IMR-90 (cell line): ENCODE results near the gene UBE2G1. TPM values are rescaled to one million over a fixed set of nuclear protein-coding genes. Genes with fewer than 3 reads are reported as not detected.

Experiments used
- ATAC-seq: fragments of 200-7000 bp; cut with Tn5 transposase; 2 replicates; pipeline ENCODE4 v1.9.1; 2020; ENCODE audit warnings: low read depth, mild to moderate bottlenecking, moderate library complexity
- BruUV-seq: library from RNA; stranded (reverse); fragments of 400-500 nt; replicated peaks from 2 replicates; lab custom pipeline; 2021; lab: Mats Ljungman, UMichigan
- CTCF ChIA-PET: fragments of 300-600 bp; formaldehyde crosslinking; extraction: SDS; loops from one replicate; lab custom pipeline; 2021; ENCODE audit warnings: antibody characterized with exemption; lab: Yijun Ruan, JAX
- POLR2A ChIA-PET: fragments of 300-600 bp; sonication (Branson Sonifier 250); formaldehyde crosslinking; loops from one replicate; lab custom pipeline; 2022; ENCODE audit warnings: antibody characterized with exemption; ENCODE audit not compliant: unreplicated experiment; lab: Charles Lee
- DNase-seq: peaks from one replicate; pipeline ENCODE4 v3.0.0; 2013
- H2AFZ ChIP-seq: replicated peaks from 2 replicates; pipeline ENCODE3; 2013; ENCODE audit warnings: low read length, mild to moderate bottlenecking; ENCODE audit not compliant: poor library complexity
- H2AK5ac ChIP-seq: 2 replicates; pipeline ENCODE4 v1.6.1; 2013; ENCODE audit warnings: low read depth, low read length, inconsistent platforms
- H2AK9ac ChIP-seq: replicated peaks from 2 replicates; pipeline ENCODE3; 2013; ENCODE audit warnings: mild to moderate bottlenecking, low read depth, low read length, moderate library complexity; ENCODE audit not compliant: poor library complexity
- H2BK120ac ChIP-seq: 2 replicates; pipeline ENCODE4 v1.6.1; 2013; ENCODE audit warnings: low read depth, low read length, inconsistent platforms
- H2BK15ac ChIP-seq: 3 replicates; pipeline ENCODE4 v1.6.1; 2013; ENCODE audit warnings: low read depth, low read length, inconsistent platforms
- H2BK20ac ChIP-seq: 2 replicates; pipeline ENCODE4 v1.6.1; 2013; ENCODE audit warnings: low read depth, mild to moderate bottlenecking, inconsistent platforms, low read length, moderate library complexity
- H2BK5ac ChIP-seq: 2 replicates; pipeline ENCODE4 v1.6.1; 2013; ENCODE audit warnings: mild to moderate bottlenecking, low read depth, low read length, inconsistent platforms; ENCODE audit not compliant: poor library complexity, severe bottlenecking
- H3K14ac ChIP-seq: replicated peaks from 2 replicates; pipeline ENCODE4 v1.6.1; 2013; ENCODE audit warnings: low read depth, low read length, inconsistent platforms
- H3K18ac ChIP-seq: 2 replicates; pipeline ENCODE4 v1.6.1; 2013; ENCODE audit warnings: low read depth, low read length, control low read depth
- H3K23ac ChIP-seq: 2 replicates; pipeline ENCODE4 v1.6.1; 2013; ENCODE audit warnings: low read depth, low read length, inconsistent platforms
- H3K27ac ChIP-seq: 2 replicates; pipeline ENCODE4 v1.5.1; 2013; ENCODE audit warnings: mild to moderate bottlenecking, control low read depth, low read length; ENCODE audit not compliant: insufficient read depth
- H3K27me3 ChIP-seq: 2 replicates; pipeline ENCODE4 v1.6.1; 2013; ENCODE audit warnings: low read length; ENCODE audit not compliant: control insufficient read depth, insufficient read depth
- H3K36me3 ChIP-seq: 2 replicates; pipeline ENCODE4 v1.6.1; 2013; ENCODE audit warnings: low read length, mixed read lengths; ENCODE audit not compliant: control insufficient read depth, insufficient read depth
- H3K4ac ChIP-seq: 2 replicates; pipeline ENCODE4 v1.6.1; 2013; ENCODE audit warnings: low read depth, low read length, inconsistent platforms
- H3K4me1 ChIP-seq: 2 replicates; pipeline ENCODE4 v1.6.1; 2013; ENCODE audit warnings: low read length, mixed read lengths; ENCODE audit not compliant: control insufficient read depth, insufficient read depth
- H3K4me2 ChIP-seq: 2 replicates; pipeline ENCODE4 v1.6.1; 2013; ENCODE audit warnings: low read depth, mild to moderate bottlenecking, control low read depth, low read length, moderate library complexity
- H3K4me3 ChIP-seq: 2 replicates; pipeline ENCODE4 v1.5.1; 2013; ENCODE audit warnings: low read depth, mild to moderate bottlenecking, control low read depth, low read length, moderate library complexity; ENCODE audit not compliant: insufficient read depth
- H3K56ac ChIP-seq: 2 replicates; pipeline ENCODE4 v1.6.1; 2013; ENCODE audit warnings: low read length, inconsistent platforms; ENCODE audit not compliant: insufficient read depth; ENCODE audit errors: extremely low read depth
- H3K79me1 ChIP-seq, 2 experiments: 2 replicates each; pipeline ENCODE4 v1.6.1; 2013; ENCODE audit warnings: low read length in 2 of 2, inconsistent platforms in 1 of 2, low read depth in 1 of 2
- H3K9ac ChIP-seq: 2 replicates; pipeline ENCODE4 v1.6.1; 2013; ENCODE audit warnings: low read depth, low read length, control low read depth
- H3K9me1 ChIP-seq: 2 replicates; pipeline ENCODE4 v1.6.1; 2013; ENCODE audit warnings: low read length, inconsistent platforms; ENCODE audit not compliant: insufficient read depth
- H3K9me3 ChIP-seq: 2 replicates; pipeline ENCODE4 v1.6.1; 2013; ENCODE audit warnings: low read length; ENCODE audit not compliant: control insufficient read depth, insufficient read depth
- H4K20me1 ChIP-seq: 2 replicates; pipeline ENCODE4 v1.6.1; 2013; ENCODE audit warnings: low read length, inconsistent platforms; ENCODE audit not compliant: insufficient read depth
- H4K5ac ChIP-seq: 2 replicates; pipeline ENCODE4 v1.6.1; 2013; ENCODE audit warnings: mild to moderate bottlenecking, low read depth, low read length, control low read depth
- H4K8ac ChIP-seq, 2 experiments: 2 replicates each; pipeline ENCODE4 v1.6.1; 2013; ENCODE audit warnings: low read depth in 2 of 2, low read length in 2 of 2, control low read depth in 1 of 2, inconsistent platforms in 1 of 2
- H4K91ac ChIP-seq: 2 replicates; pipeline ENCODE4 v1.6.1; 2013; ENCODE audit warnings: low read depth, low read length, inconsistent platforms; ENCODE audit not compliant: insufficient read depth
- BHLHE40 ChIP-seq: fragments of 150-350 bp; IDR thresholded peaks from 2 replicates; pipeline ENCODE4 v1.6.1; 2016; ENCODE audit warnings: mild to moderate bottlenecking, low read depth, low read length
- CEBPB ChIP-seq: IDR thresholded peaks from 2 replicates; pipeline ENCODE4 v1.6.1; 2012; ENCODE audit warnings: low read depth, low read length, improper control_type of control experiment
- CHD1 ChIP-seq: IDR thresholded peaks from 2 replicates; pipeline ENCODE4 v1.6.1; 2012; ENCODE audit warnings: low read depth, low read length, improper control_type of control experiment
- CTCF ChIP-seq: conservative IDR thresholded peaks from 2 replicates; pipeline ENCODE4 v1.5.1; 2012; ENCODE audit warnings: mild to moderate bottlenecking, low read depth, low read length, improper control_type of control experiment
- ELK1 ChIP-seq: fragments of 150-350 bp; IDR thresholded peaks from 2 replicates; pipeline ENCODE4 v1.6.1; 2016; ENCODE audit warnings: low read depth, mild to moderate bottlenecking, low read length, moderate library complexity, borderline replicate concordance
- FOS ChIP-seq: fragments of 150-350 bp; IDR thresholded peaks from 2 replicates; pipeline ENCODE4 v1.6.1; 2016; ENCODE audit warnings: low read depth, low read length
- MAFK ChIP-seq: IDR thresholded peaks from 2 replicates; pipeline ENCODE4 v1.6.1; 2012; ENCODE audit warnings: low read depth, low read length, improper control_type of control experiment
- MAZ ChIP-seq: IDR thresholded peaks from 2 replicates; pipeline ENCODE4 v1.6.1; 2012; ENCODE audit warnings: low read depth, mild to moderate bottlenecking, low read length, improper control_type of control experiment, moderate library complexity, borderline replicate concordance
- MXI1 ChIP-seq: IDR thresholded peaks from 2 replicates; pipeline ENCODE4 v1.6.1; 2012; ENCODE audit warnings: low read depth, mild to moderate bottlenecking, low read length, moderate library complexity, borderline replicate concordance
- NFE2L2 ChIP-seq: fragments of 150-350 bp; IDR thresholded peaks from 2 replicates; pipeline ENCODE4 v1.6.1; 2016; ENCODE audit warnings: low read depth, mild to moderate bottlenecking, low read length
- POLR2A ChIP-seq: IDR thresholded peaks from 2 replicates; pipeline ENCODE4 v1.6.1; 2012; ENCODE audit warnings: mild to moderate bottlenecking, low read depth, low read length
- RAD21 ChIP-seq: IDR thresholded peaks from 2 replicates; pipeline ENCODE4 v1.6.1; 2012; ENCODE audit warnings: low read length, improper control_type of control experiment
- RCOR1 ChIP-seq: IDR thresholded peaks from 2 replicates; pipeline ENCODE4 v1.6.1; 2012; ENCODE audit warnings: mild to moderate bottlenecking, low read length, improper control_type of control experiment; ENCODE audit not compliant: insufficient replicate concordance
- RFX5 ChIP-seq: IDR thresholded peaks from 2 replicates; pipeline ENCODE4 v1.8.0; 2012; ENCODE audit warnings: low read depth, mild to moderate bottlenecking, low read length, moderate library complexity
- SMC3 ChIP-seq: fragments of 150-350 bp; IDR thresholded peaks from 2 replicates; pipeline ENCODE4 v1.6.1; 2016; ENCODE audit warnings: low read depth, mild to moderate bottlenecking, antibody characterized with exemption, low read length, moderate library complexity
- USF2 ChIP-seq: fragments of 150-350 bp; IDR thresholded peaks from 2 replicates; pipeline ENCODE4 v1.6.1; 2017; ENCODE audit warnings: mild to moderate bottlenecking, antibody characterized with exemption, low read length, low read depth
- WGBS, 2 experiments: methylation state at CpG; one replicate each; pipeline versions ENCODE4 v1.1.5 to v1.1.7; 2013; ENCODE audit warnings: missing lambda C conversion rate in 2 of 2; ENCODE audit not compliant: insufficient read length in 1 of 2; ENCODE audit errors: extremely low coverage in 2 of 2; 5-methylcytosine and 5-hydroxymethylcytosine counted together
- dilution Hi-C: fragments of 300-500 bp; cut with HindIII; formaldehyde crosslinking; loops from one replicate; pipeline ENCODE4 v1.14.3; 2018; ENCODE audit warnings: low sequenced_read_pairs; ENCODE audit not compliant: unreplicated experiment
- in situ Hi-C: fragments of 300-500 bp; cut with MboI; formaldehyde crosslinking; loops from 3 replicates; pipeline ENCODE4 v1.14.3; 2019; ENCODE audit warnings: low sequenced_read_pairs, inconsistent platforms, mixed read lengths
- intact Hi-C: fragments of 100-400 bp; cut with micrococcal nuclease; formaldehyde crosslinking; loops from 2 replicates; pipeline ENCODE4 v1.10.0; 2022
- polyA plus RNA-seq, 3 experiments: library from polyadenylated mRNA; depleted of rRNA; stranded (reverse); fragments of >200 nt; gene quantifications; 2 replicates each; pipeline ENCODE4 v1.2.3, GENCODE V29; 2012; ENCODE audit warnings: low replicate concordance in 1 of 3
- total RNA-seq: library from RNA; depleted of rRNA; stranded (reverse); fragments of >200 nt; gene quantifications from 2 replicates; pipeline ENCODE4 v1.2.3, GENCODE V29; 2012

The UBE2G1 gene
- total and polyA plus RNA-seq, 2 of the 4 experiments (the other 2 are of a cell fraction), result 26.3 to 26.6 TPM

- peaks cover 13% of the 10 kb centered on the region for H3K9me1 ChIP-seq
- H2BK15ac ChIP-seq, result no peak overlapping the region
- H3K14ac ChIP-seq, result no peak overlapping the region
- no peak overlapping the region for H3K18ac ChIP-seq
- no peak overlapping the region for H2AK5ac ChIP-seq
- no CpG with 5 or more reads among the region's 1 CpG for WGBS, 2 experiments
- no peak overlapping the region for H3K9ac ChIP-seq
- no peak overlapping the region for H3K23ac ChIP-seq
- H3K36me3 ChIP-seq, result no peaks in the 10 kb centered on the region
- peaks cover 22 to 67% of the 10 kb centered on the region in 2 experiments for H3K79me1 ChIP-seq
- no peak overlapping the region for H3K4me2 ChIP-seq
- no peak overlapping the region for H2BK20ac ChIP-seq
- H4K8ac ChIP-seq, result no peak overlapping the region
- H3K4ac ChIP-seq, result no peak overlapping the region
- no peak overlapping the region for H3K27ac ChIP-seq
- DNase-seq (no peak), ATAC-seq (no peak)
- no peak overlapping the region for H2AFZ ChIP-seq
- H4K20me1 ChIP-seq, result peaks cover 93% of the 10 kb centered on the region
- intact Hi-C loops (no loop called here), in situ Hi-C loops (no loop called here), dilution Hi-C loops (no loop called here)
- no peak overlapping the region for H3K56ac ChIP-seq
- H4K5ac ChIP-seq, result no peak overlapping the region
- H4K91ac ChIP-seq, result no peak overlapping the region
- H3K4me3 ChIP-seq, result no peak overlapping the region
- H3K4me1 ChIP-seq, result peaks cover 9% of the 10 kb centered on the region
- TF ChIP-seq ELK1 (no peak), FOS (no peak), BHLHE40 (no peak), RFX5 (no peak), MXI1 (no peak), MAFK (no peak), CTCF (no peak), CHD1 (no peak), RAD21 (no peak), USF2 (no peak), POLR2A (no peak), NFE2L2 (no peak), SMC3 (no peak), CEBPB (no peak), MAZ (no peak), RCOR1 (no peak)
- no peaks in the 10 kb centered on the region for H3K27me3 ChIP-seq
- BruUV-seq, result no TSS peak
- H2BK5ac ChIP-seq, result no peak overlapping the region
- CTCF ChIA-PET, result no interaction called here
- no peak overlapping the region for H2AK9ac ChIP-seq
- POLR2A ChIA-PET, result no interaction called here
- no peak overlapping the region for H2BK120ac ChIP-seq
- no peaks in the 10 kb centered on the region for H3K9me3 ChIP-seq
Observed at GRCh38 chr17:4344926-4345325, 21.5 kb downstream of the UBE2G1 start.
